OCI-LY7 (cell line): Measurements from ENCODE around the gene NEAT1. TPM values are rescaled to one million over a fixed set of nuclear protein-coding genes. Genes with fewer than 3 reads are reported as not detected.

Experiments
- BruUV-seq: library from RNA; stranded (reverse); fragments of 400-500 nt; replicated peaks from 2 replicates; lab custom pipeline; 2021; lab: Mats Ljungman, UMichigan
- CTCF ChIA-PET: fragments of 300-600 bp; sonication (Branson Sonifier 250); formaldehyde crosslinking; loops from one replicate; lab custom pipeline; 2022; ENCODE audit warnings: antibody characterized with exemption; ENCODE audit not compliant: unreplicated experiment; lab: Charles Lee
- POLR2A ChIA-PET: fragments of 300-600 bp; sonication (Branson Sonifier 250); formaldehyde crosslinking; loops from one replicate; lab custom pipeline; 2022; ENCODE audit warnings: antibody characterized with exemption; lab: Charles Lee
- DNase-seq: peaks from one replicate; pipeline ENCODE4 v3.0.0-alpha.2; 2015; ENCODE audit warnings: low spot score
- H2AFZ ChIP-seq: fragments of 200-600 bp; sonication (generic), shearing (Covaris generic); 2 replicates; pipeline ENCODE4 v1.6.1; 2014; ENCODE audit warnings: mild to moderate bottlenecking, antibody characterized with exemption, low read length, moderate library complexity
- H3K27ac ChIP-seq: fragments of 200-600 bp; sonication (generic); 2 replicates; pipeline ENCODE4 v1.5.1; 2014; ENCODE audit warnings: mixed run types, low read depth, mild to moderate bottlenecking, moderate library complexity, low read length, inconsistent platforms; ENCODE audit not compliant: poor library complexity, severe bottlenecking
- H3K36me3 ChIP-seq: fragments of 200-600 bp; sonication (generic); 2 replicates; pipeline ENCODE4 v1.6.1; 2014; ENCODE audit warnings: mild to moderate bottlenecking, antibody characterized with exemption, low read length, moderate library complexity, mixed read lengths; ENCODE audit not compliant: insufficient read depth
- H3K4me1 ChIP-seq: fragments of 200-600 bp; sonication (generic); 2 replicates; pipeline ENCODE4 v1.5.1; 2014; ENCODE audit warnings: mild to moderate bottlenecking, low read length; ENCODE audit not compliant: insufficient read depth, poor library complexity, severe bottlenecking
- H3K4me2 ChIP-seq: fragments of 200-600 bp; sonication (generic); 2 replicates; pipeline ENCODE4 v1.6.1; 2014; ENCODE audit warnings: mild to moderate bottlenecking, low read length
- H3K4me3 ChIP-seq: fragments of 200-600 bp; sonication (generic); 2 replicates; pipeline ENCODE4 v1.5.1; 2014; ENCODE audit warnings: mild to moderate bottlenecking, low read depth, low read length; ENCODE audit not compliant: poor library complexity, severe bottlenecking
- H3K79me2 ChIP-seq: fragments of 200-600 bp; sonication (generic); 2 replicates; pipeline ENCODE4 v1.6.1; 2016; ENCODE audit warnings: low read depth, mild to moderate bottlenecking, low read length, moderate library complexity, mixed read lengths; ENCODE audit not compliant: insufficient read depth
- H3K9me2 ChIP-seq: fragments of 200-600 bp; sonication (generic); 2 replicates; pipeline ENCODE4 v1.6.1; 2016; ENCODE audit warnings: mild to moderate bottlenecking, low read length, mixed read lengths; ENCODE audit not compliant: insufficient read depth
- H3K9me3 ChIP-seq: fragments of 200-600 bp; sonication (generic); 2 replicates; pipeline ENCODE4 v1.6.1; 2014; ENCODE audit warnings: mild to moderate bottlenecking, mixed run types, low read length, mixed read lengths
- H4K20me1 ChIP-seq: fragments of 200-600 bp; sonication (generic); 2 replicates; pipeline ENCODE4 v1.6.1; 2014; ENCODE audit warnings: mild to moderate bottlenecking, antibody characterized with exemption, low read length, moderate library complexity, mixed read lengths; ENCODE audit not compliant: insufficient read depth
- EZH2phosphoT487 ChIP-seq: fragments of 200-600 bp; sonication (generic); IDR thresholded peaks from 2 replicates; pipeline ENCODE4 v1.6.1; 2018; ENCODE audit warnings: low read depth, borderline replicate concordance, mild to moderate bottlenecking, mixed run types, antibody characterized with exemption, low read length, moderate library complexity, mixed read lengths
- intact Hi-C: fragments of 100-400 bp; cut with micrococcal nuclease; formaldehyde crosslinking; loops from one replicate; pipeline ENCODE4 v1.10.0; 2022; ENCODE audit not compliant: unreplicated experiment
- total RNA-seq, 2 experiments: library from RNA; depleted of rRNA in 1 of 2; stranded (reverse); fragments of >200 nt in 1 of 2; shearing (Covaris generic) in 1 of 2; gene quantifications; 2 replicates each; pipeline ENCODE4 v1.2.3, GENCODE V29; 2014 to 2022
- TF ChIP-seq, protein P1 (sequence below): fragments of 200-600 bp; sonication (generic); conservative IDR thresholded peaks from 2 replicates; pipeline ENCODE4 v1.5.1; 2014; ENCODE audit warnings: mild to moderate bottlenecking, antibody characterized with exemption, low read length, moderate library complexity, mixed read lengths

The NEAT1 gene
- total RNA-seq, 2 experiments from 2014 or later, result 30.1 to 440 TPM

DNA sequence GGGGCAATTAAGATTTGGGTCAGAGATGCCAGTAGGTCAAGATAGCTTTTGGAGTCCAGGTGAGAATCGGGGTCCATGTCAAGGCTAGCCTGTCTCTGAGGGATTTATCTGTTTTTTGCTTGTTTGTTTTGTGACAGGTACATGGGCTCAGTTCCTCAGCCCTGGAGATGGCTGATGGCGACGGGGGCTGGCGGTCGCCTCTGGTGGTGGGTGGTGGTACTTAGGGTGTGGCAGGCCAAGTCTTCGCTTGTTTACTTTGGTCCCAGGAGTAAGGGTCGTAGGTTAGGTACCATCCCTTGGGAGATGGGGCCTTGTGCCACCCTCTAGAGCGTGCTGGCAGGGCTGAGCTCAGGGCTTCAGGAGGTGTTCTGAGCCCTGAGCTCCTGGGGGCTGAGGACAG lies 44.8 kb upstream of the NEAT1 start:
- POLR2A ChIA-PET, result interaction anchor here (0.6 to 1.3 kb wide), 2 partner anchors 40 to 128 kb away, joined by 3 read pairs; no protein-coding TSS in a partner anchor
- no peaks in the 10 kb centered on the region for H3K9me2 ChIP-seq
- intact Hi-C loops, result loop anchor here (1.0 kb wide), 1 partner anchor 11 kb away; no protein-coding TSS in a partner anchor
- CTCF ChIA-PET, result interaction anchor here (1.0 kb wide), 1 partner anchor 39 kb away, joined by 3 read pairs; no protein-coding TSS in a partner anchor
- no peak for TF ChIP-seq EZH2phosphoT487
- TF ChIP-seq, protein P1, sequence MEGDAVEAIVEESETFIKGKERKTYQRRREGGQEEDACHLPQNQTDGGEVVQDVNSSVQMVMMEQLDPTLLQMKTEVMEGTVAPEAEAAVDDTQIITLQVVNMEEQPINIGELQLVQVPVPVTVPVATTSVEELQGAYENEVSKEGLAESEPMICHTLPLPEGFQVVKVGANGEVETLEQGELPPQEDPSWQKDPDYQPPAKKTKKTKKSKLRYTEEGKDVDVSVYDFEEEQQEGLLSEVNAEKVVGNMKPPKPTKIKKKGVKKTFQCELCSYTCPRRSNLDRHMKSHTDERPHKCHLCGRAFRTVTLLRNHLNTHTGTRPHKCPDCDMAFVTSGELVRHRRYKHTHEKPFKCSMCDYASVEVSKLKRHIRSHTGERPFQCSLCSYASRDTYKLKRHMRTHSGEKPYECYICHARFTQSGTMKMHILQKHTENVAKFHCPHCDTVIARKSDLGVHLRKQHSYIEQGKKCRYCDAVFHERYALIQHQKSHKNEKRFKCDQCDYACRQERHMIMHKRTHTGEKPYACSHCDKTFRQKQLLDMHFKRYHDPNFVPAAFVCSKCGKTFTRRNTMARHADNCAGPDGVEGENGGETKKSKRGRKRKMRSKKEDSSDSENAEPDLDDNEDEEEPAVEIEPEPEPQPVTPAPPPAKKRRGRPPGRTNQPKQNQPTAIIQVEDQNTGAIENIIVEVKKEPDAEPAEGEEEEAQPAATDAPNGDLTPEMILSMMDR, result no peak; the same call in 1 of the 2 replicates
- no peaks in the 10 kb centered on the region for H3K36me3 ChIP-seq
- H2AFZ ChIP-seq, result no peak overlapping the region
- H3K79me2 ChIP-seq, result no peaks in the 10 kb centered on the region
- H3K27ac ChIP-seq, result no peak overlapping the region
- H3K4me1 ChIP-seq, result peaks cover 28% of the 10 kb centered on the region
- no peak for DNase-seq
- no peak overlapping the region for H3K4me3 ChIP-seq
- no TSS peak for BruUV-seq
- 0 out of 2 replicates have a peak overlapping the region, but pooled peaks have one; percentile 9 for H3K4me2 ChIP-seq
- no peaks in the 10 kb centered on the region for H3K9me3 ChIP-seq
- no peaks in the 10 kb centered on the region for H4K20me1 ChIP-seq

- Histone ChIP-seq H3K79me2 (no peaks in the 10 kb centered on the region), H4K20me1 (no peaks in the 10 kb centered on the region), H2AFZ (no peak overlapping the region), H3K9me2 (no peaks in the 10 kb centered on the region), H3K4me2 (peak overlapping the region; percentile 9; the same call in 1 of the 2 replicates), H3K9me3 (no peaks in the 10 kb centered on the region), H3K27ac (no peak overlapping the region), H3K4me3 (no peak overlapping the region), H3K4me1 (peaks cover 33% of the 10 kb centered on the region), H3K36me3 (no peaks in the 10 kb centered on the region)
- no TSS peak for BruUV-seq
- ChIA-PET CTCF (interaction anchor here (1.0 kb wide), 1 partner anchor 38 kb away, joined by 3 read pairs; no protein-coding TSS in a partner anchor), POLR2A (interaction anchor here (0.6 to 1.3 kb wide), 3 partner anchors 39 to 128 kb away, joined by 3 read pairs; no protein-coding TSS in a partner anchor)
- TF ChIP-seq, protein P1, result peak; percentile 59
- TF ChIP-seq EZH2phosphoT487, result no peak
- DNase-seq, result peak; percentile 28
- intact Hi-C loops, result loop anchor here (1.0 kb wide), 1 partner anchor 12 kb away; no protein-coding TSS in a partner anchor
These were observed 44.2 kb upstream of the NEAT1 start for GRCh38 chr11:65378208-65378927.
